Natural killer cell (primary cell): ENCODE measurements around the gene POM121L2. TPM values are rescaled to one million over a fixed set of nuclear protein-coding genes. Genes with fewer than 3 reads are reported as not detected.
A peak's percentile ranks its signal among the peaks of the same experiment; 100 is the strongest.

ENCODE experiments used
- ATAC-seq, 3 donors: fragments of 150-1000 bp in 2 of 3; fragments of 200-7000 bp in 1 of 3; cut with Tn5 transposase; 1 replicate in 1 of 3; 2 replicates in 2 of 3; pipeline ENCODE4 v1.10.0; 2021; ENCODE audit warnings: mild to moderate bottlenecking in 2 of 3, moderate library complexity in 2 of 3
- DNase-seq, 2 donors: peaks; one replicate each; pipeline versions ENCODE4 v3.0.0 to v3.0.0-alpha.2; 2013 to 2021; ENCODE audit warnings: mixed read lengths in 1 of 2
- H3K27ac ChIP-seq: one replicate; pipeline ENCODE4 v1.5.1; 2013; ENCODE audit warnings: mild to moderate bottlenecking, low read length
- H3K27me3 ChIP-seq: one replicate; pipeline ENCODE4 v1.6.1; 2013; ENCODE audit warnings: low read length; ENCODE audit not compliant: control insufficient read depth, insufficient read depth
- H3K36me3 ChIP-seq: one replicate; pipeline ENCODE4 v1.6.1; 2013; ENCODE audit warnings: low read length; ENCODE audit not compliant: control insufficient read depth, insufficient read depth
- H3K4me1 ChIP-seq: one replicate; pipeline ENCODE4 v1.6.1; 2013; ENCODE audit warnings: low read length; ENCODE audit not compliant: control insufficient read depth, insufficient read depth
- H3K4me3 ChIP-seq: one replicate; pipeline ENCODE4 v1.5.1; 2013; ENCODE audit warnings: low read length
- H3K9me3 ChIP-seq: one replicate; pipeline ENCODE4 v1.6.1; 2013; ENCODE audit warnings: low read length; ENCODE audit not compliant: control insufficient read depth, insufficient read depth
- H3K27ac Mint-ChIP-seq, 2 donors: one replicate each; pipeline ENCODE4 v1.8.0; 2022; ENCODE audit warnings: mild to moderate bottlenecking in 2 of 2, mixed read lengths in 2 of 2, moderate library complexity in 1 of 2
- H3K27me3 Mint-ChIP-seq, 2 donors: one replicate each; pipeline ENCODE4 v1.8.0; 2022; ENCODE audit warnings: low read depth in 2 of 2, mixed read lengths in 2 of 2
- H3K36me3 Mint-ChIP-seq: one replicate; pipeline ENCODE4 v1.8.0; 2022; ENCODE audit warnings: mixed read lengths
- H3K4me1 Mint-ChIP-seq, 2 donors: one replicate each; pipeline ENCODE4 v1.8.0; 2022; ENCODE audit warnings: mixed read lengths in 2 of 2
- H3K4me3 Mint-ChIP-seq: one replicate; pipeline ENCODE4 v1.8.0; 2022; ENCODE audit warnings: mild to moderate bottlenecking, moderate library complexity, mixed read lengths
- H3K9me3 Mint-ChIP-seq, 2 donors: one replicate each; pipeline ENCODE4 v1.8.0; 2022; ENCODE audit warnings: mixed read lengths in 2 of 2
- WGBS: methylation state at CpG from one replicate; pipeline ENCODE4 v1.1.7; 2013; ENCODE audit warnings: missing lambda C conversion rate; ENCODE audit not compliant: insufficient coverage; 5-methylcytosine and 5-hydroxymethylcytosine counted together
- intact Hi-C: fragments of 100-400 bp; cut with micrococcal nuclease; formaldehyde crosslinking; loops from one replicate; pipeline ENCODE4 v1.14.2; 2022
- total RNA-seq, 4 donors: library from RNA; stranded (reverse); fragments of 120-200 nt in 1 of 4; gene quantifications; one replicate each; pipeline versions ENCODE4 v1.2.3 to v1.2.4, GENCODE V29; 2013 to 2022
- TF ChIP-seq, protein P1 (sequence below): fragments of 200-600 bp; IDR thresholded peaks from one replicate; pipeline ENCODE4 v1.8.0; 2022; ENCODE audit warnings: antibody characterized with exemption

Gene POM121L2
- total RNA-seq, 3 donors from 2014 or later (not counting 1 experiment from before 2014, with no cell fraction given), result not detected

DNA sequence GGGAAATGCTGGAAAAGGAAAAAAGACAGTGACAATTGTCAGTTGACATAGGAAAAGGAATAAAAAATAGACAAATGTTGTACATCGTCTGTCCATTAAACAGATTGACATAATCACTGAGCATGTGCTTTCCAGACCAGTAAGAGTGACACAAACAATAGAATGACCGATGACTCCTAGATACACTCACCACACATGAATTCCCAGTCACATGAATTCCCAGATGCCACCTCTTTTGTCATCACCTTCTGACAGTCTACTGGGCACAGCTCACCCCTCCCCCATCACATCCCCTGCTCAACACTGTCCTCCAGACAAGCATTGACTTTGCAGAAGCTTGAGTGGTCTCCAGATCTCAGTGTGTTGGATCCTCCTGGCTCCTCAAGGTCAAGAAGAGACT, 25.9 kb downstream of the POM121L2 start:
- Histone ChIP-seq H3K36me3 (no peaks in the 10 kb centered on the region), H3K27me3 (peaks cover 90% of the 10 kb centered on the region), H3K27ac (no peak overlapping the region), H3K4me1 (no peaks in the 10 kb centered on the region), H3K4me3 (no peak overlapping the region), H3K9me3 (peaks cover 31% of the 10 kb centered on the region)
- 92% methylated on average over 2 of the region's 2 CpGs for WGBS
- intact Hi-C loops, result no loop called here
- Mint-ChIP-seq H3K36me3 (peaks cover 72% of the 10 kb centered on the region), H3K27ac (no peak overlapping the region), H3K4me3 (no peak overlapping the region), H3K4me1 (peaks cover 0 to 6% of the 10 kb centered on the region in 2 donors), H3K27me3 (peaks cover 84 to 85% of the 10 kb centered on the region in 2 donors), H3K9me3 (peaks cover 3 to 21% of the 10 kb centered on the region in 2 donors)
- DNase-seq (no peak), ATAC-seq (no peak)
- TF ChIP-seq, protein P1, sequence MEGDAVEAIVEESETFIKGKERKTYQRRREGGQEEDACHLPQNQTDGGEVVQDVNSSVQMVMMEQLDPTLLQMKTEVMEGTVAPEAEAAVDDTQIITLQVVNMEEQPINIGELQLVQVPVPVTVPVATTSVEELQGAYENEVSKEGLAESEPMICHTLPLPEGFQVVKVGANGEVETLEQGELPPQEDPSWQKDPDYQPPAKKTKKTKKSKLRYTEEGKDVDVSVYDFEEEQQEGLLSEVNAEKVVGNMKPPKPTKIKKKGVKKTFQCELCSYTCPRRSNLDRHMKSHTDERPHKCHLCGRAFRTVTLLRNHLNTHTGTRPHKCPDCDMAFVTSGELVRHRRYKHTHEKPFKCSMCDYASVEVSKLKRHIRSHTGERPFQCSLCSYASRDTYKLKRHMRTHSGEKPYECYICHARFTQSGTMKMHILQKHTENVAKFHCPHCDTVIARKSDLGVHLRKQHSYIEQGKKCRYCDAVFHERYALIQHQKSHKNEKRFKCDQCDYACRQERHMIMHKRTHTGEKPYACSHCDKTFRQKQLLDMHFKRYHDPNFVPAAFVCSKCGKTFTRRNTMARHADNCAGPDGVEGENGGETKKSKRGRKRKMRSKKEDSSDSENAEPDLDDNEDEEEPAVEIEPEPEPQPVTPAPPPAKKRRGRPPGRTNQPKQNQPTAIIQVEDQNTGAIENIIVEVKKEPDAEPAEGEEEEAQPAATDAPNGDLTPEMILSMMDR, result no peak

DNA sequence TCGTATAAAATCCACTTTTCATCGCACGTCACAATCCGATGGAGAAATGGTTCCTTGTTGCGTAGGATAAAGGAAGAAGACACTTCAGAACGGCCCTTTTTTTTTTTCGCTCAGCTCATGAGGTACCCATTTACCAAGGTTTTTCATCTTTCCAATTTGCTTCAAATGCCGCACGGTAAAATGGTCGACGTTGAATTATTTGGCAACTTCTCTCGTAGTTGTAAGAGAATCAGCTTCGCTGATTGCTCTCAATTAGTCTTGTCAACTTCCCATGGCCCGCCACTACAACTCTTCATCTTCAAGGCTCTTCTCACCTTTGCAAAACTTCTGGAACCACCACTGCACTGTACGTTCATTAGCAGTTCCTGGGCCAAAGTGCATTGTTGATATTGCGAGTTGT, 28.8 kb downstream of the POM121L2 start:
- TF ChIP-seq, protein P1, result no peak
- peaks cover 2 to 18% of the 10 kb centered on the region in 2 donors for H3K9me3 Mint-ChIP-seq
- DNase-seq, result peak in 1 of 2 donors; percentile 33
- H3K4me3 ChIP-seq, result no peak overlapping the region
- no peak overlapping the region for H3K27ac ChIP-seq
- peaks cover 71% of the 10 kb centered on the region for H3K36me3 Mint-ChIP-seq
- 22% methylated on average over 16 of the region's 16 CpGs for WGBS
- intact Hi-C loops, result no loop called here
- H3K4me3 Mint-ChIP-seq, result no peak overlapping the region
- peaks cover 78% of the 10 kb centered on the region in 2 donors for H3K27me3 Mint-ChIP-seq
- no peak for ATAC-seq
- H3K4me1 Mint-ChIP-seq, result peaks cover 2 to 4% of the 10 kb centered on the region in 2 donors
- H3K4me1 ChIP-seq, result no peaks in the 10 kb centered on the region
- H3K27me3 ChIP-seq, result peaks cover 88% of the 10 kb centered on the region
- H3K27ac Mint-ChIP-seq, result peak overlapping the region in 1 of 2 donors; percentile 39
- no peaks in the 10 kb centered on the region for H3K36me3 ChIP-seq
- peaks cover 34% of the 10 kb centered on the region for H3K9me3 ChIP-seq

DNA sequence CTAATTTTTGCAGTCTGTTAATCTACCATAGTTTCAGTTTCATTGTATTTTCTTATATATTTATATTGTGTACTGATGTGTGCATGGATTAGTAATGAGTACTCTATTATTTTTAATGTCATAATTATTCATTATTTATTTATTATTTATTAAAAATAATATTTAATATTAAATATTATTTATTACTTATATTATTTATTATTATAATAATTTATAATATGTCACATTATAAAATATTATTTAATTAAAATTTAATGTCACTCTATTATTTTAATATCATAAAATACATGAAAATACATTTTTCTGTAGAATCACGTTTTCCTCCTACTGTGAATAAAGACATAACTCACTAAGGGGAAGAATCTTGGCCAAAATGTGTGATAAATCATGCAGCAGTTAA, 30.5 kb downstream of the POM121L2 start:
- intact Hi-C loops, result no loop called here
- DNase-seq, result no peak
- no peak overlapping the region for H3K27ac Mint-ChIP-seq

More for the DNA sequence above, 30.5 kb downstream of the POM121L2 start:
- peaks cover 0 to 4% of the 10 kb centered on the region in 2 donors for H3K4me1 Mint-ChIP-seq
- H3K9me3 Mint-ChIP-seq, result peaks cover 4 to 18% of the 10 kb centered on the region in 2 donors
- peaks cover 77 to 81% of the 10 kb centered on the region in 2 donors for H3K27me3 Mint-ChIP-seq
- H3K9me3 ChIP-seq, result peaks cover 34% of the 10 kb centered on the region
- H3K27me3 ChIP-seq, result peaks cover 83% of the 10 kb centered on the region
- H3K4me3 ChIP-seq, result no peak overlapping the region
- H3K36me3 Mint-ChIP-seq, result peaks cover 61% of the 10 kb centered on the region
- no peak overlapping the region for H3K27ac ChIP-seq
- no peak overlapping the region for H3K4me3 Mint-ChIP-seq
- TF ChIP-seq, protein P1, result no peak
- WGBS, result no CpG with 5 or more reads among the region's 1 CpG
- ATAC-seq, result no peak
- H3K36me3 ChIP-seq, result no peaks in the 10 kb centered on the region
- no peaks in the 10 kb centered on the region for H3K4me1 ChIP-seq
